Thyroid gland (tissue), 4 donors: ENCODE results near the gene CDH20.
"Not testable (repeated sequence)": the region's sequence is repeated elsewhere in the genome, so short reads cannot be mapped to it uniquely, and the experiment has no call there.

Experiments used
- CTCF ChIP-seq, 6 experiments: fragments of 200-600 bp in 3 of 6; fragments of 450-650 bp in 3 of 6; sonication (generic) in 3 of 6; IDR thresholded peaks; one replicate each; pipeline ENCODE4 v1.5.1; 2016 to 2019; ENCODE audit warnings: antibody characterized with exemption in 6 of 6, mild to moderate bottlenecking in 2 of 6, inconsistent platforms in 1 of 6, moderate library complexity in 1 of 6
- POLR2A ChIP-seq, 2 donors: fragments of 450-650 bp; IDR thresholded peaks; one replicate each; pipeline ENCODE4 v1.6.1; 2017; ENCODE audit warnings: antibody characterized with exemption in 2 of 2, mild to moderate bottlenecking in 2 of 2, moderate library complexity in 1 of 2

DNA sequence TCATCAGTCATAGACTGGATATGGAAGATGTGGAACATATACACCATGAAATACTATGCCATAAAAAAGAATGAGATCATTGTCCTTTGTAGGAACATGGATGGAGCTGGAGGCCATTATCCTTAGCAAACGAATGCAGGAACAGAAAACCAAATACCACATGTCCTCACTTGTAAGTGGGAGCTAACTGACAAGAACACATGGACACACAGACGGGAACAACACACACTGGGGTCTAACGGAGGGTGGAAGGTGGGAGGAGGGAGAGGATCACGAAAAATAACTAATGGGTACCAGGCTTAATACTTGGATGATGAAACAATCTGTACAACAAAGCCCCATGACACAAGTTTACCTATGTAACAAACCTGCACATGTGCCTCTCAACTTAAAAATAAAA, 36.4 kb downstream of the CDH20 start:
- TF ChIP-seq CTCF, POLR2A (IDR thresholded peaks at IDR 0.05): not testable (repeated sequence)
